GM19452 (cell line): ENCODE measurements around the gene HIP1.
A peak's percentile ranks its signal among the peaks of the same experiment; 100 is the strongest.
"Not testable (repeated sequence)": the region's sequence is repeated elsewhere in the genome, so short reads cannot be mapped to it uniquely, and the experiment has no call there.

Source experiments
- ATAC-seq: cut with Tn5 transposase; IDR thresholded peaks from one replicate; pipeline ENCODE4 v1.9.1; 2021; ENCODE audit not compliant: unreplicated experiment

The HIP1 gene

DNA sequence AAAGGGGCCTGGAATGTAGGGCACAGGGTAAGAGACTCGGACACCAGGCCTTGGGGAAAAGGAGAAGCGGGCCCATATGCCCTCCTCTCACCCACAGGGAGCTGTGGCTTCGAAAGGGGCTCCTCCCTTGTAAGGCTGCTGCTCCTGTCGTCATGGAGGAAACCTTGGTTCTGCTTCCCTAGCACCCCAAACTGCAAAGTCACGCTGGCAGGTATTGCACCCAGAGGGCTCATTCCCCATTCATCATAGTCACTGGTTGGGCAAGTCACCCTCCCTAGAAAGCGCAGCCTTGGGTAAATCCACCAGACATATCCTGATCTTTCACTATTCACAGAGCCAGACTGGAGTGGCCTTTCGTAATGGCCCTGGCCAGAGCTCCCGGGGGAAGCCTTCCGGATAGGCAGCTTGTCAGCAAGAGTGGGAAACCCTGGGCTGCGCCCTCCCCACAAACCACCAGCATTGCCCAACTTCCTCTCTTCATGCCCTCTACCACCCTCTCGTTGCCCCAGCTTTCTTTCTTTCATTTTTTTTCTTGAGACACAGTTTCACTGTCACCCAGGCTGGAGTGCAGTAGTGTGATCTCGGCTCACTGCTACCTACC is 121.0 kb downstream of the HIP1 start:
- no peak for ATAC-seq

DNA sequence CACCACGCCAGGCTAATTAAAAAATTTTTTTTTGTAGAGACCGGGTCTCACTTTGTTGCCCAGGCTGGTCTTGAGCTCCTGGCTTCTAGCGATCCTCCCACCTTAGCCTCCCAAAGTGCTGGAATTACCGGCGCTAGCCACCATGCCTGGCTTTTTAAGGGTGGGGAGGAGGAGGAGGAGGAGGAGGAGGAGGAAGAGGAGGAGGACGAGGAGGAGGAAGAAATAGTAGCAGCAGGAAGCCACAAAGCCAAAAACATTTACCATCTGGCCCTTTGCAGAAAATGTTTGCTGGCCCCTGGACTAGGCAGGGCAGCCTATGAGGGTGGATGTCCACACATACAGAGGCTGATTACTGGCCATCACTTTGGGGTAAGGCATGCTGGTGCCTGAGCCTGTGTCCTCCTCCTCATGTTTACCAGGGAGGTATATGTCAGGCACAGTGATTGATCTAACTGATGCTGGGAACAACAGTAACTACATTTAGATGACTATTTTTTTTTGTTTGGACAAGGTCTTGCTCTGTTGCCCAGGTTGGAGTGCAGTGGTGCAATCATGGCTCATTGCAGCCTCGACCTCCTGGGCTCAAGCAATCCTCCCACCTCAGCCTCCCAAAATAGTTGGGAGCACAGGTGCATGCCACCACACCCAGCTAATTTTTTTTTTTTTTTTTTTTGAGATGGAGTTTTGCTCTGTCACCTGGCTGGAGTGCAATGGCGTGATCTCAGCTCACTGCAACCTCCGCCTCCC is 122.1 kb downstream of the HIP1 start:
- no peak for ATAC-seq

DNA sequence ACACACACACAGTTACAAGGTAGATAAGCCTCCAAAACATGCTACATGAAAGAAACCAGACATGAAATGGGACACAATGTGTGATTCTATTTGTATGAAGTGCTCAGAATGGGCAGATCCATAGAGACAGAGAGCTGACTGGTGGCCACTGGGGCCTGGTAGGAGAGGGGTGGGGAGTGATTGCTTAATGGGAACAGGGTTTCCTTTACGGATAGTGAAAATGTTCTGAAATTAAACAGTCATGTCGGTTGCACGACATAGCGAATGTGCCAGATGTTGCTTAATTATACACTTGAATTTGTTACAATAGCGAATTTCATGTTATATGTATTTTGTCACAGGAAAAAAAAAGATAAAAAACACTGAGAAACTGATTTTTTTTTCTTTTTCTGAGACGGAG is 124.3 kb downstream of the HIP1 start:
- no peak for ATAC-seq

DNA sequence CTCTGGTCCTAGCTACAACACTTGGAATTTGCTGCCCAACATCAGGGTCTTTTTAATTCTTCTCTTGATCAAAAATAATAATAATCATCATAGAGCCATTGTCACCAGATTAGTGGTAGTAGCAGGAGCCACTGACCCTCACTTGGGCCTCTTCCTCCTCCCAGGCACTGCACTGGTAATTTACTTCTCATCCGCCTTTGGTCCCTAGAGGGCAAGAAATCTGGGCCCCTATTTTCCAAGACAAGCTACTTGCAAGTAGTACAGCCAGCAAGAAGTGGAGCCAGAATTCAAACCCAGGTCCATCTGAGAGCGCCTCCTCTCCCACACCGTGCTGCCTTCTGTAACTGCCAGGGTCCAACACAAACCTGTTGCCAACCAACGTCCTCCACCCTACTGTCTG is 125.4 kb downstream of the HIP1 start:
- ATAC-seq = no peak

DNA sequence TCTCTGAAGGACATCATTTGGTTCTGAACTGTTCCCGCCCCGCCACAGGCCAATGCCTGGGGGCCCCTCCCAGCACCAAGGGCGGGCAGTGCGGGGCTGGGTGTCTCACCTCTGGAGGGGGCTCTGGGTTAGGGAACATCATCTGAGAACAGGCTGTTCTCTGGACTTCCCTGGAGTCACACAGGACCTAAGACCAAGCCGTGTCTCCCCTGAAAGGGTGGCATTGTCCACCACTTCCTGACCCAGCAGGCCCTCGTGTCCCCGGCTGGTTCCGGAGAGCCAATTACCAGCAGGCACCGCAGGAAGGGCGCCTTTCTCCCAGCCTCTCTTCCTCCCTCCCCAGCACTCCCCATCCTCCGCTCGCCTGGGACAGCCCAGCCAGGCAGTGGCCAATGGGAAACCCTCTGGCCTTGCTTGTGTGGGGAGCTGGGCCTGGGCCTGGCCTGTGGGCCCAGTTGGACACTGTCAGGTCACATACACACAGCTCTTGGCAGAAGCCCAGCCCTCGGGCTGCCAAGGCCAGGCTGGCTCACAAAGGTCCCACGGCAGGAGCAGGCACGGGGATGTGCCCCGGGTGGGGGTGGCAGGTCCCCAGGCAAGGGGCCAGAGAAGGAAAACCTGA is 127.1 kb downstream of the HIP1 start:
- no peak for ATAC-seq

DNA sequence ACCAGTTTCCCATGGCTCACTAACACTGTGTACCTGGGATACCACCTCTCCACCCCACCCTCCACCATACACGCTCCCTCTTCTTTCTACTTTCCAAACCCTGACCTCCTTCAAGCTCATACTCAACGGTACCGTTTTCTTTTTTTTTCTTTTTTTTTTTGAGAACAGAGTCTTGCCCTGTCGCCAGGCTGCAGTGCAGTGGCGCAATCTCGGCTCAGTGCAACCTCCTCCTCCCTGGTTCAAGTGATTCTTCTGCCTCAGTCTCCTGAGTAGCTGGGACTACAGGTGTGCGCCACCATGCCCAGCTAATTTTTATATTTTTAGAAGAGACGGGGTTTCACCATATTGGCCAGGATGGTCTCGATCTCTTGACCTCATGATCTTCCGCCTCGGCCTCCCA is 129.3 kb downstream of the HIP1 start:
- not testable (repeated sequence) for ATAC-seq

DNA sequence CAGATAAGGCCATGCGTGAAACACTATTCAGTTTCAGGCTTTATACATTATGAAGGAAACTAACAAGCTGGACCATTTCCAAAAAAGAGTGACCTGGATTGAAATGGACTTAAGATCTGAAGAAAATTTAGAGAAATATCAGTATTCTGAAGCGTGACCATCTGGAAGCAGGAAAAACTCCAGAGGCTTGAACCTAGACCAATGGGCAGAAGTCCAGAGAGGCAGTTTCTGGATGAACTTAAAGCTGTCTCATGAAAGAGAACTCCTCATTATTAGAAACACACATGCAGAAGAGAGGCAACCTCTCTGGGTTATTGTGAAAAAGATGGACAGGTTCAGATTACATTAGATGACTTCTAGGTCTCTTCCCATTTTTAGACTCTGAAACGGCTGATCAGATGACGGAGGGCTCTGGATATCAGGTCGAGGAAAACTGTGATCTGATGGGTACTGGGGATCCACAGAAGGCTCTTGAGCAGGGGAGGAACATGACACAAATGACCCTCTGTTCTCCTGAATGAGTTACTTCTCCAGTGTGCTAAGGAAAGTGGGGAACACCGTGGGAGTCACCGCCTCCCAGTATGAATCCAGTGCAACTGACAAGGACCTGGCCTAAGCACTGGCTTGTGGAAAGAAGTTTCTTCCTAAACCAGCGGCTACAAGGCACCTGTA is 130.2 kb downstream of the HIP1 start:
- ATAC-seq = no peak

DNA sequence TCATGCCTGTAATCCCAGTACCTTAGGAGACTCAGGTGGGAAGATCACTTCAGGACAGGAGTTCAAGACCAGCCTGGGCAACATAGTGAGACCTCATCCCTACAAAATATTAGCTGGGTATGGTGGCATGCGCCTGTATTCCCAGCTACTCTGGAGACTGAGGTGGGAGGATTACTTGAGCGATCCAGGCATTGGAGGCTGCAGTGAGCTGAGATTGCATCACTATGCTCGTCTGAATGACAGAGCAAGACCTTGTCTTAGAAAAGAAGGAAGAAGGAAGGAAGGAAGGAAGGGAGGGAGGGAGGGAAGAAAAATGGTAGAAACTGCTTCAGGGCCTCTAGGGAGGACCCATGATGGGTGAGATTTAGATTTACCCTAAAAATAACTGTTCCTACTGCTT is 134.3 kb downstream of the HIP1 start:
- no peak for ATAC-seq

DNA sequence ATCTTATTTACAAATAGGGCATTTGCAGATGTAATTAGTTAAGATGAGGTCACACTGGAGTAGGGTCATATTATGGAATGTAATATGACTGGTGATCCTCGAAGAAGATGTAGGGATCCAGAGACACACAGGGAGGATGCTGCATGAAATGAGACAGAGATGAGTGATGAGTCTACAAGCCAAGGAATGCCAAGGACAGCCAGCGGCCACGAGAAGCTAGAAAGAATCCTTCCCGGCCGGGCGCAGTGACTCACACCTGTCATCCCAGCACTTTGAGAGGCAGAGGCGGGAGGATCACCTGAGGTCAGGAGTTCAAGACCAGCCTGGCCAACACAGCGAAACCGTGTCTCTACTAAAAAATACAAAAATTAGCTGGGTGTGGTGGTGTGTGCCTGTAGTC is 135.9 kb downstream of the HIP1 start:
- not testable (repeated sequence) for ATAC-seq

DNA sequence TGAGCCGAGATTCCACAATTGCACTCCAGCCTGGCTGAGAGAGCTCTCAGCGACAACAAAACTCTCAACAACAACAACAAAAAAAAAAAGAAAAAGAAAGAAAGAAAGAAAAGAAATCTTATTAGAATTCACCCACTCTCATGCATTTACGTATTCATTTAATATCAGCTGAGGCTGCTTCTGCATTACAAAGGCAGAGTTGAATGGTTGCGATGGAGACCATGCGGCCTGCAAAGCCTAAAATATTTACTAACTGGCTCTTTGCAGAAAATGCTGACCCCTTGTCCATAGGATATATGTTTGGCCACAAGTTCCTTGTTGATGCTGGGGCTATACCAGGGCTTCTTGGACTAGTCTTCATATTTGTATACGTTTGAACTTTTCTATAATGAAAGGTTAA is 137.2 kb downstream of the HIP1 start:
- ATAC-seq = no peak

DNA sequence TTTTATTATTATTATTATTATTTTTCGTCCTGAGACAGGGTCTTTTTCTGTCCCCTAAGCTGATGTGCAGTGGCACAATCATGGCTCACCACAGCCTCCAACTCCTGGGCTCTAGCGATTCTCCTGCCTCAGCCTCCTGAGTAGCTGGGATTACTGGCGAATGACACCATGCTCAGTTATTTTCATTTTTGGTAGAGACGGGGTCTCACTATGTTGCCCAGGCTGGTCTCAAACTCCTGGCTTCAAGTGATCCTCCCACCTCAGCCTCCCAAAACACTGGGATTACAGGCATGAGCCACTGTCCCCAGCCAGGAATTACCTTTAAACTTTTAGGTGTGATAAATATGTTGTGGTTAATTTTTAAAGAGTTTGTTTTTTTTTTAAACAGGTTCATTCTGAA is 138.0 kb downstream of the HIP1 start:
- ATAC-seq = not testable (repeated sequence)

DNA sequence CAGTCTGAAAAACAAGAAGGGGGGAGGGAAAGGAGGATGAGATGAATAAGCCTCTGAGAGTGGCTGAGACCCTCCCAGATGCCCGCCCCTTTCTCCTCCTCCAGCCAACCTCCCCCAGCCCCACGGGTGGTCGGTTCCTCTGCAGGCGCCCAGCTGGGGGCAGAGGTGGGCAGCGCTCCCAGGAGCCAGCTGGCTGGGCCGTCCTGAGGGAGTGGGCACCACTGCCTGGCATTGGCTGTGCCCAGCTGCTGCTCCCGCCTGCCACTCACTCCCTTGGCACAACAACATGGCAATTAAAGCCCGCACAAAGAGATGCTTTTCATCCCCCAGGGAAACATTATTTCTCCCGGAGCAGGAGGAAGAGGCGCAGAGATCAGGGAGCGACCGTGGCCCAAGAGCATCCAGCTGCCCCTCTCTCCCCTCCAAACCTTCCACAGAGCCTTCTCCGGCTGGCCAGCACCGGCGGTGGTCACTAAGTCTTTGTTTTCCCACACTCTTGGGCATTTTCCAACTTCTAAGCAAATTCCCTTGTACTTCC is 139.4 kb downstream of the HIP1 start:
- ATAC-seq = no peak

DNA sequence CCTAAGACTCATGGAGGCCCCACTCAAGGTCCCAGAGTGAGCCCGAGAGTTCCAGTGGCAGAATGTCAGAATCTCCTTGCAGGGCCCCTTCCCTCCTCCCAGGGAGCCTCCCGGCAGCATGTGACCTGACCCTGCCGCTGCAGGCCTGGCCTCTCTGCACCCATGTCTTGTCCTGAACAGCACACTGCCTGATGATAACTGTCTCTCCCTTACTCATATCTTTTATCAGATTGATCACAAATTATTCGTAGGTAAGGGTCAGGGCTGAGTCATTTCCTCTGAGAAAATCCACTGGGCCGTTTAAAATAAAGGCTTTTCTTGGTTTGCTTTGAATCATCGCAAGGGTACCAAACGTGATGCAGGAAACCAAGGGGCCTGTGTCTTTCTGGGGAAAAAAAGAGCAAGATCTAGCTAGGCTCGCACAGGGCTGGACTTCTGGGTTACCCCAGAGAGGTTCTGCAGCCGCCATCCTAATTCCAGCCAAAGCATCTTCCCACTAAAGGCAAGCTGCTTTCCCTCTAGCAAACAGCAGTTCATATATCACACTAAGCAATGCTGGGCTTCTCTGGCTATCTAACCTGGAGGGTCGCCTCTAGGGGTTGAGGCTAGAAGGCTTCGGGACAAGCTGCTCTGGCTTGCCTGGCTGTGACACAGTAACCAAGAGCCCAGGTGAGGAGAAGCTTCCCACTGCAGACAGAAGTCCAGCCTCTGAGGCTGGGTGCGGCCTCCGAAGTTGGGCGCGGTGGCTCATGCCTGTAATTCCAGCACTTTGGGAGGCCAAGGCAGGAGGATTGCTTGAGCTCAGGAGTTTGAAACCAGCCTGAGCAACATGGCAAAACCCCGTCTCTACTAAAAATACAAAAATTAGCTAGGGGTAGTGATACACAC is 141.8 kb downstream of the HIP1 start:
- peak; percentile 61 for ATAC-seq

DNA sequence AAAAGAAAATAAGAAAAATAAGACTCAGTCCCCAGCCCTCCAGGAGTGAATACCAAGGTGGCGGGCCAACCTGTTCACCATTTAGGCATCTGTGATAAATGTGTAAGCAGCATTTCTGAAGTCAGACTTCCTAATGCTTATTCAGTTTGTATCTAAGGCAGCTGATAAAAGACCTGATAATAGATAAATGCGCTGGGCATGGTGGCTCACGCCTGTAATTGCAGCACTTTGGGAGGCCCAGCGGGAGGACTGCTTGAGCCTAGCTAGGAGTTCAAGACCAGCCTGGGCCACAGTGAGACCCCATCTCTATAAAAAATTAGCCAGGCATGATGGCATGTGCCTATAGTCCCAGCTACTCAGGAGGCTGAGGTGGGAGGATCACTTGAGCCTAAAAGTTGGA is 143.0 kb downstream of the HIP1 start:
- no peak for ATAC-seq

DNA sequence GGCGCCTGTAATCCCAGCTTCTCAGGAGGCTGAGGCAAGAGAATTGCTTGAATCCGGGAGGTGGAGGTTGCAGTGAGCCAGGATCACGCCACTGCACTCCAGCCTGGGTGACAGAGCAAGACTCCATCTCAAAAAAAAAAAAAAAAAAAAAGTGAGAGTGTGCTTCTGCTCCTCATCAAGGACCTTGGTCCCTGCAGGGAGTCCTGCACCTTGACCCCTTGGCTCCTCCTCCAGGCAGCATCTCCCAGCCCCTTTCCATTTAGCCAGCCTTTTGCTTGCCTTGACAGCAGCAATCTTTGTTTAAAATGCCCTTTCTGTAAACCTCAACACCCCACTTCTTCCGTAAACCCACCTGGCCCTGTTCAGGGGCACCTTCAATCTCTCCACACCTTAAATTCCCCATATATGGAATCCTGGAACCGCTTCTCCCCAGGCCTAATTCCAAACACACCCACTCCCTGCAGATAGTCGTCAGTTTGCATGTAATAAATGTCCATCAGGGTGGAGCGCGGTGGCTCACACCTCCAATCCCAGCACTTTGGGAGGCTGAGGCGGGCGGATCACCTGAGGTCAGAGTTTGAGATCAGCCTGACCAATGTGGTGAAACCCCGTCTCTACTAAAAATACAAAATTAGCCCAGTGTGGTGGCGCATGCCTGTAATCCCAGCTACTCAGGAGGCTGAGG is 145.1 kb downstream of the HIP1 start:
- not testable (repeated sequence) for ATAC-seq

DNA sequence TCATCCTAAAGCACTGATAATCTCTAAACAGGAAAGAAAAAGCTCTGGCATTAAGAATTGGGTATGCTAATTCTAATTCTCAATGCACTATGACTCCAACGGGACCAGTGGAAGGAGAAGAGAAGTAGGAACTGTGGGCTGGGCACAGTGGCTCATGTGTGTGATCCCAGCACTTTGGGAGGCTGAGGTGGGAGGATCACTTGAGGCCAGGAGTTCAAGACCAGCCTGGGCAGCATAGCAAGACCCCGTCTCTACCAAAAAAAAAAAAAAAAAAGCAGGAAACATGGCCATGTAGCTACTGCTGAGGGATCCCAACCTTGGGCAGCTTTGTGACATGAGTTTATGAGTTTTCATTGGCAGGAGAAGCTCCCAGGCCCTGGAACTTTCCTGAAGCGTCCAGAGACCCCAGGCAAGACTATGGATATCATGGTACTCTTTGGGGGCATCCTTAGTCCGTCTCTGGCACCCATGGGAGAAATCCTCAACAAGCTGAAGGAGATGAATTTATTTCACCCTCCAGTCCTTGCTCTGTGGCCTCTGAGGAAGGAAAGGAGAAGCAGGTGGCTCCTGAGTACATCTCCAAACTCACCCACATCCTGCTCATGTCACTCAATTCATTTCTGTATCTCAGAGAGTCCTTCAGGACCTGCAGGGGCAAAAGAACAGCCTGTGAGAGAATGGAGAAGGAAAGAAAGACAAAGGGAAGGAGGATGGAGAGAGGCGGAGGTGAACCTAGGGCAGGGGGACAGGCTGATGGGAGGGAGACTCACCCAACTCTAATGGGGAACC is 147.1 kb downstream of the HIP1 start:
- ATAC-seq = no peak

DNA sequence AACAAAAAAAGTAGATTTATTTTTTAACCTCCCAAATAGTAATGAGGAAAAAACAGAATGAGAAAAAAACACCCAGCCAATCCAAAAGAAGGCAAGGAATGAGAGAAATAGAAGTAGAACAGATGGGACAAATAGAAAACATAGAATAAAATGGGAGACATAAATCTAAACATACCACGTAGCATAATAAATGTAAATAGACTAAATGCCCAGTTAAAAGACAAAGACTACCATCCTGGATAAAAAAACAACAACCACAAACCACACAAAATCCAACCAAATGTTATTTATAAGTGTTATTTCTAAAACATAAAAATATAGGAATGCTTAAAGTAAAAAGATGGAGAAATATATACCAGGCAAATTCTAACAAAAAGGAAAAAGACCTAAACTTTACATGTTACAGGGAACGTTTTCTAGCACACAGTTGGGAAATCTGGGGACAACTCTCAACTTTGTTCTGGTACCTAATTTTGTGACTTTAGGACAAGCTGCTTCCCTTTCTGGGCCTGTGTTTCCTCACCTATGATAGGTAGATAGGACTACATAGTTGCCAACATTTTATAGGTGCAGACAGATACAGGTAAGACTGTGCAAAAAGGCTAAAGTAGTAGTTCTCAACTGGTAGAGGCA is 148.3 kb downstream of the HIP1 start:
- ATAC-seq = no peak

DNA sequence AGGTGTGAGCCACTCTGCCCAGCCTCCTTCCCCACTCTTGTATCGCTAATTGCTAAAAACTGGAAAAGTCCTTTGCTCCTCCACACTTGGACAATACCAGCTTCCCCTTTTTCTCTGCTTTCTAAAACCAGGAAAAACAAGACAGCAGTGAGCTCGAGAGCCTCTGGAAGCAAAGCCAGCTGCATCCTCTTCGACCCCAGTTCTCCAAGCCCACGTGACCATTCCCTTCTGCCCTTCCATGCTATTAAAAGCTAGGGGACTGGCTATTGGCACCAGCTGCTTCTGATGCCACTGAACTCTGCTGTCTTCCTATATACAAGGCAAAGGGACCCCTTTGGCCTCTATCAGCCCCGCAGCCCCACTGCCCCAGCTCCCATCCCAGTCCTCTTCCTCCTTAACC is 154.4 kb downstream of the HIP1 start:
- no peak for ATAC-seq

DNA sequence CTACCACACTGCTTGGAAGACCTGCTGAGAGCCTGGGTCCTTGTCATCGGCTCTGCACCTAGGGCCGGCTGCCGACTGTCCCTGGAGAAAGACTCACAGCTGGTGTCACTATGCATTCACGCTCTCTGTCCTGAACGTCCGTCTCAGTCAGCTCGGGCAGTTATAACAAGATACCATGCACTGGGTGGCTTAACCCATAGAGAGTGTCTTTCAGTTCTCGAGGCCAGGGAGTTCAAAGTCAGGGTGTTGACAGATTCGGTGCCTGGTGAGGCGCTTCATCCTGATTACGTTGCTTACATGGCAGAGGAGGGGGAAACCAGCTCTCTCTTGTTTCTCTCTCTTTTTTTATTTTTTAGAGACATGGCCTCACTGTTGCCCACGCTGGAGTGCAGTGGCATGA is 155.5 kb downstream of the HIP1 start:
- no peak for ATAC-seq
